ENCODE measurements around the gene ARID3C.

- TF ChIP-seq ZNF701 (tag by site-specific recombination; IDR thresholded peaks at IDR 0.05) (no peak), ZEB2 (tag by site-specific recombination; IDR thresholded peaks at IDR 0.05) (no peak), PRDM4 (tag by site-specific recombination; IDR thresholded peaks at IDR 0.05) (no peak), CTCF (tag by site-specific recombination; IDR thresholded peaks at IDR 0.05) (no peak)
Measured at GRCh38 chr9:34575241-34575640, 53.6 kb downstream of the ARID3C start.
